PC-9 (cell line): ENCODE measurements around the gene GLS2.

Experiments
- EZH2 ChIP-seq: fragments of 200-600 bp; sonication (generic); IDR thresholded peaks from 2 replicates; pipeline ENCODE4 v1.8.0; 2017; ENCODE audit warnings: antibody characterized with exemption, low read depth
- TF ChIP-seq, protein P1 (sequence below): fragments of 200-600 bp; sonication (generic); conservative IDR thresholded peaks from 2 replicates; pipeline ENCODE4 v1.6.1; 2017; ENCODE audit warnings: mixed run types, antibody characterized with exemption, mild to moderate bottlenecking, moderate library complexity

DNA sequence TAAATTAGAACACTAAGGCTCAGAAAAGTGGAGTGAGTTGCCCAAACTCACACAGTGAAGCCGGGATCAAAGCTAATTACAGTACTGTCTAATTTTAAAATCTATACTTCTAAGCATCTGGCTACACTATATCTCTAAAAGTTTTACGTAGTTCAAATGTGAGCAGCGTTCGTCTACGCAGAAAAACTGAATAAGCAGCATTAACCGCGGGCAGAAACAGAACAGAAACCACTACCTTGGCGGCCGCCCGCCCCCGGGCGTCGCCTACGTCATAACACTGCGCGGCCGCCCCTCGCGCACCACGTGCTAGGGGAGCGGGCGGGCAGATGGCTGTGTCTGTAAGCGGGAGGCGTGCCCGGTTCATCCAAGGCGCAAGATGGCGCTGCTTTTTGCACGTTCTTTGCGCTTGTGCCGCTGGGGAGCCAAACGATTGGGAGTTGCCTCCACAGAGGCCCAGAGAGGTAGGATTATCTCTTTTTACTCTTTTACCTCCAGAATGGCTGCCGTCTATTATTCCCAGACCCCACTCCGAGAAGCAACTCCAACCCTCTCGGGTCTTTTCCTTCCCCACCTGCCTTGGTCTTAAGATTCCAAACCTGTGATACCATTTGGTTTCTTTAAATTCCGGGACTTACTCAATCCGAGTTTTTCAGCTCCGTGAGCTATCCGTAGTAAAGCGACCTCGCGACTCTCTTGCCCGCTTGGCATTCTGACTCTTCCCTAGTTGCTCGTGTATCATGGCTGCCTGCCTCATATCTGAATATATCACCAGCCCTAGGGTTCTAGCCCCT lies 19.6 kb downstream of the GLS2 start, which contains the start of gene SPRYD4:
- TF ChIP-seq, protein P1, sequence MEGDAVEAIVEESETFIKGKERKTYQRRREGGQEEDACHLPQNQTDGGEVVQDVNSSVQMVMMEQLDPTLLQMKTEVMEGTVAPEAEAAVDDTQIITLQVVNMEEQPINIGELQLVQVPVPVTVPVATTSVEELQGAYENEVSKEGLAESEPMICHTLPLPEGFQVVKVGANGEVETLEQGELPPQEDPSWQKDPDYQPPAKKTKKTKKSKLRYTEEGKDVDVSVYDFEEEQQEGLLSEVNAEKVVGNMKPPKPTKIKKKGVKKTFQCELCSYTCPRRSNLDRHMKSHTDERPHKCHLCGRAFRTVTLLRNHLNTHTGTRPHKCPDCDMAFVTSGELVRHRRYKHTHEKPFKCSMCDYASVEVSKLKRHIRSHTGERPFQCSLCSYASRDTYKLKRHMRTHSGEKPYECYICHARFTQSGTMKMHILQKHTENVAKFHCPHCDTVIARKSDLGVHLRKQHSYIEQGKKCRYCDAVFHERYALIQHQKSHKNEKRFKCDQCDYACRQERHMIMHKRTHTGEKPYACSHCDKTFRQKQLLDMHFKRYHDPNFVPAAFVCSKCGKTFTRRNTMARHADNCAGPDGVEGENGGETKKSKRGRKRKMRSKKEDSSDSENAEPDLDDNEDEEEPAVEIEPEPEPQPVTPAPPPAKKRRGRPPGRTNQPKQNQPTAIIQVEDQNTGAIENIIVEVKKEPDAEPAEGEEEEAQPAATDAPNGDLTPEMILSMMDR, result peak; percentile 41; the same call in 1 of the 2 replicates
- TF ChIP-seq EZH2, result no peak
